HG03196 (cell line): ENCODE measurements around the gene DESI1.
"Not testable (repeated sequence)": the region's sequence is repeated elsewhere in the genome, so short reads cannot be mapped to it uniquely, and the experiment has no call there.

Experiments
- ATAC-seq: cut with Tn5 transposase; IDR thresholded peaks from one replicate; pipeline ENCODE4 v1.9.1; 2021; ENCODE audit not compliant: unreplicated experiment

Gene DESI1

DNA sequence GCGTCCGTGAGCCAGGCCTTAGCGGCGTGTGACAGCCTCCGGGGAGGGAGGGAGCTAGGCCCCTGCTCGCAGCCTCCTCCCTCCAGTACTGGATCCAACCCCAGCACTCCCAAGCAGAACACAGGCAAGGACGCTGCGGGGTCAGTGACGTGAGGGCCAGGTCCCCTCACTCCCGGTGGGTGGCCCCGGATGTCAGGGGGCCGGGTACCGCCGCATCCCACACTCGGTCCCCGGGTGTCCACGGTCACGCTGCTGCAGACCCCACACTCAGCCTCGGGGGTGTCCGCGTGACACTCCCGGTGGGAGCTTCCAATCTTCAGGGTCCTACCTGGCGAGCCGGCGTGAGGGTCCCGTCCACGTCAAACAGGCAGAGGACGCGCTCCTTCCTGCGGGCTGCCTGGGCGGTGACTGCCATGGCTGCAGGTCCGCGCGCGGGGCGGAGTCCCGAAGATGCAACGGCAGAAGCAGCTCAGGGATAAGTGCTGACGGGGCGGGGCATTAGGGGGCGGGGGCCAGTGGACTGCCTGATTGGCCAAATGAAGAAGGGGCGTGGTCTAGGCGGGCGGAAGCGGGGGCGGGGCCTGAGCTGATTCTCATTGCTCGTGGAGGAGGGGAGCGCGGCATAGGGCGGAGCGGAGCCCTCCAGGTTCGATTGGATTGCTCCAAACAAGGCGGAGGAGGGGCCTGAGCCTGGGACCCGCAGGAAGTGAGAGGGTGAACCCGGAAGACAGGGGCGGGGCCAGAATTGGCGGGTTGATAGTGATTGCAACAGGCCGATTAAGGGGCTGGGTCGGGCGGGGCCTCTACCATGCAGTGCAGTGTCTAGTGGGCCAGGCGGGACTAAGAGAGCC, 31.2 kb downstream of the DESI1 start, which contains the start of gene PMM1:
TSS of gene PMM1 (minus strand) at position 450 of the 851 bp plus-strand sequence. CDS start at position 415, 35 bp downstream.
- peak; percentile 86 for ATAC-seq

- no peak for ATAC-seq
Measured at GRCh38 chr22:41587347-41587723, 33.5 kb downstream of the DESI1 start.

DNA sequence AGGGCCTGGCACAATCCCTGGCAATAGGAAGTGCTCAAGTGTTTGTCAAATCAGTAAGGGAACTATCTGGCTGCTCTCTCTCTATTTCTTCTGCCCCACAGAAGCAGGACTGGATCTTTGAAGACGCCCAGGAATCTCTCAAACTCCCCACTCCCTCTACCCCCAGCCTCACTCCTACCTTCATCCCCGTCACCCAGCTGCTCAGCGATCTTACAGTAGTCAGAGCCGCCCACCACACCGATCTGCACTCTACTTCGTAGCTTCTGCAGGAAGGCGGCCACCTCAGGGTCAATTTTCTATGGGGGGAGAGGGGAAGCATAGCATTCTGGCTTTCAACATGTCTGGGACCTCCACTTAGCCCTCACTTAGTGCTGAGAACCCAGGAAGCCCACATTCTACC, 34.9 kb downstream of the DESI1 start:
- ATAC-seq = no peak

DNA sequence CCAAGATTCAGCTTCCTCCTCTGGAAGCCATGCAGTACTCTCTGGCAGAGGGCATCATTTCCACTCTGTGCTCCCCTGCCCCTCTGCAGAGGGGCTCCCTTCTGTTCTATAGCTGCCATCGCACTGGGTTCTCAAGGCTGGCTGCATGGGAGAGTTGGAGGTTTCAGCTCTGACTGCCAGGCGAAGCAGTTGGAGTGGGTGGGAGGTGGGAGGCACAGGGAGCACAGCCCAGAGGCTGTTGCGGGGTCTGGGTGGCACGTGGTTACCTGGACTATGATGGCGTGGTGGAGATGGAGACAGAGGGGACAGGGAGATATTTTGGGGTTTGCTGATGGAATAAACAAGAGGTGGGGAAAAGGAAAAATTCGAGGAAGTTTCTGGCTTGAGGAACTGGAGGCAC, 36.0 kb downstream of the DESI1 start:
- no peak for ATAC-seq

GRCh38 chr22:41582694-41583093, 38.1 kb downstream of the DESI1 start:
- no peak for ATAC-seq

GRCh38 chr22:41579997-41580355, 40.9 kb downstream of the DESI1 start:
- ATAC-seq = no peak

- no peak for ATAC-seq
Measured at GRCh38 chr22:41579297-41579996, 41.4 kb downstream of the DESI1 start.

DNA sequence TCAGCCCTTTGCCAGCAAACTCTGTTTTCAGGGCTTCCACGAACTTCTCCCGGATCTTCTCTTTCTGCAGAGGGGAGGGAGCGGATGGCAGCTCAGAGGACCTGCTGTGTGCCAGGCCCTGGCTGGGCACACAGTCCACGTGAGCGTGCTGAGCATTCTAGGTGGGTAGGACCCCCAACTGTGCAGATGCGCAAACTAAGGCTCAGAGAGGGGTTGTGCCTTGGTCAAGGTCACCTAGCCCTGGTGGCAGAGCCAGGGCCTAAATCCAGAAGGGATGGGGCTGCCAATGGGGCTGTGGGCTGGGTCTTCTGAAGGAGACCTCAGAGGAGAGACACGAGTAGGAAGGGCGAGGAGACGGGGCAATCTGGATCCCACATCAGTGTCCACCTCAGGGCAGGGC, 42.0 kb downstream of the DESI1 start:
- no peak for ATAC-seq

- ATAC-seq = no peak
Measured at GRCh38 chr22:41578114-41578513, 42.7 kb downstream of the DESI1 start.

DNA sequence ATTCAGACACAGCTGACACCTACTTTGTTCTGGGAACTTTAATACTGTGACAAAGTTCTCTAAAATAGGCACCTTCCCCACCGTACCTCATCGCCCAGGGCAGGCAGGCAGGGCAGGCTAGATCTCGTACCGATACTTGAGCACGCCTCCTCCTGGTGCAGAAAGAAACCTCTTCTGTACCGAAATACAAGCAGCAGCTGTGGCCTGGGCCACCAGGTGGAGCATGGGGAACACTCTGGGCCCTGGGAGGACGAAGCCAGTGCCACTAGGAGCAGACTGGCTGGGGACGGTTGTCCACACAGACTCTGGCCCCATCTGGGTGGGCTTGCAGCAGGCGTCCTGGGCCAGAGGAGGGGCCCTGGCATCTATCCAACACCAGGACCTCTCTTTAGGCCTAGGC, 44.0 kb downstream of the DESI1 start:
- ATAC-seq = no peak

DNA sequence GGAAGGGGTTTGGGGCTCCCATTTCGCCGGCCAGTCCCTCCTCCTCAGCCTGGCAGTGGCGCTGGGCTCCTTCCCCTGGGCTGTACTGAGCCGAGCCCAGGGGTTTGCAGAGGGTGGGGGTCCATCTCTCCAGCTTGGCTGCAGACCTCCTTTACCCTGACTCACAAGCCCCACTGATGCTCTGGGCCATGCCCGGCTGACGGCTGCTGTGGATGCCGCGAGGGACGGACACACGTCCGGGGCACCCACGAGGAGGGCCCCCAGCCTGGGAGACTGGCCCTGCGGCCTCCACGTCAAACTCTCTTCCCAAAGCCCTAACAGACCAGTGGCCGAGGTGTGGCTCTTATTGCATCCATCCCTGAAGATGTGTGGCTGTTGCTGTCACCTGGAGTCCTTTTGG, 45.3 kb downstream of the DESI1 start:
- no peak for ATAC-seq

DNA sequence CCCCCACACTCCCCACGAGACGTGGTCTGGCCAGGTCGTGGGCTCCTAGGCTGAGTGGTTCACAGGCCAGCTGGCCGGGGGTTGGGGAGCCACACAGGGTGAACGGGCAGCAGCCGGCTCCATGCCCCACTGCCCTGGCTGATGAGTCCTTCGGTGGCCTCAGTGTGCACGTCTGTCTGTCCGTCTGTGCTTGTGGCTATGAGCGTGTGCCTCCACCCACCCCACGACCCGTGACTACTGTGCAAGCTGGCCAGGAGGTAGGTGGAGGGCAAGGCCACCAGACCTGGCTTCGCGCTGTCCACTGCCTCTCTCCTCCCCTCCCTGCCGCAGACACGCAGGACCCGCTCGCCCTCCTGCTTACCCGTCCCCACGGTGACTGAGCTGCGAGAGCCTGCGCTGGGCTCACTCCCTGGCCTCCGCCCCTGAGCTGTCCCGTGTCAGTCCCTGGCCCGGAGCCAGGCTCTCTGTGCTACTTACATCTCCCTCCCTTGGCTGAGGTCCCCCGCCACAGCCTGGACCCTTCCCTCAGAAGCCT, 45.9 kb downstream of the DESI1 start:
- ATAC-seq = no peak

DNA sequence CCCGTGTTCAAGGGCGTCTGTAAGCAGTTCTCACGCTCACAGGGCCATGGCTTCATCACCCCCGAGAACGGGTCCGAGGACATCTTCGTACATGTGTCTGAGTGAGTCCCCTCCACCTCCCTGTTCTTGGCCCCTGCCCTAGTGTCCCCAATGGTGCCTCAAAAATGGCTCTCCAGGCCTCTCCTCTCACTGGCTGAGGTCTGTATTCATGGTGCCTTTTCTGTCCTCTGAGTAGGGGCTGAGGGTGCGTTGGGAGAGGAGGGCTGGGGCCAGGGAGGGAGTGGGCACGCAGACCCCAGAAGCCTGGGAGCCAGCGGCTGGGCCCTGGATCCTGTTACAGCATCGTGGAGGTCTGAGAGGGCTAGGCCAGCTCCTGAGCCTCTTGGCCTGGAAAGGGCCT, 47.2 kb downstream of the DESI1 start:
- ATAC-seq = no peak

DNA sequence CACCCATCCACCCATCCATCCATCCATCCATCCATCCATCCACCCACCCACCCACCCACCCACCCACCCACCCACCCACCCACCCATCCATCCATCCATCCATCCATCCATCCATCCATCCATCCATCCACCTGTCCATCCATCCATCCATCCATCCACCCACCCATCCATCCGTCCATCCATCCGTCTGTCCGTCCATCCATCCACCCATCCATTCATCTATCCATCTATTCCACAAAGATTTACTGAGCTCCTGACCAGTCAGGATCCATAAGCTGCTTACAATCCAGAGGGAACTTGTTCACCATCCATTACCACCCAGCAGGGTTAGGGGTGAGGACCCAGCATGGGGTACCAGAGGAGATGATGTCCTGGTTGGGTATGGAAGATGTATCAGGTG, 48.5 kb downstream of the DESI1 start:
- ATAC-seq = not testable (repeated sequence)

GRCh38 chr22:41571786-41572185, 49.1 kb downstream of the DESI1 start:
- no peak for ATAC-seq

GRCh38 chr22:41570221-41570620, 50.6 kb downstream of the DESI1 start:
- no peak for ATAC-seq

DNA sequence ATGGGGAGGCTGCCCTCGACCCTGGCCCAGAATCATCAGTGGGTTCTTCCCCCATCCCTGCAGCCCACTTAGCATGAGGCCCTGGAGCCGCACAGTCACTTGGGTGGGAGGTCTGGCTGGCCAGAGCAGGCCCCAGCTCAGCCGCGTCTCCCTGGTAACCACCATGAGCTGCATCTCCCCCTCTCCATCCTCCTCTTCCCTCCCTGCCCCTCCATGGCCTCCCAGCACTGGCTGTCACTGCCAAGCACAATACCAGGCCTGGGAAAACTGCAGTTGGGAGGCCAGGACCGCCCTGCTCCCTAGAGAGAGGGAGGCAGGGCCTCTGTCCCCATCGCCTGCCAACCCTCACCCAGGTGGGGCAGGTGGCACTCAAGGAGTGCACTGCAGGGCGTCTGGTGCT, 52.0 kb downstream of the DESI1 start:
- ATAC-seq = no peak

DNA sequence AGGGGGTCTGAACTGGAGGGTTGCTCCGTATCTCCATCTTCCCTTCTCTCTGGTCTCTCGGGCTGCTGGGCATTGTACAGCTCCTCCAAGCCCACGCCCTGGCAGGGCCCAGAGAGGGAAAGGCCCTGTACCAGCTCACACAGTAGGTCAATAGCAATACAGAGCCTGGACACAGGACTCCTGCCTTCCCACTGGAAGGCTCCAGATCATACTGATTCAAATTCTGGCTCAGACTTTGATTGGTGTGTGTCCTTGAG, 53.4 kb downstream of the DESI1 start:
- ATAC-seq = no peak

GRCh38 chr22:41565403-41566054, 55.3 kb downstream of the DESI1 start:
- ATAC-seq = no peak

DNA sequence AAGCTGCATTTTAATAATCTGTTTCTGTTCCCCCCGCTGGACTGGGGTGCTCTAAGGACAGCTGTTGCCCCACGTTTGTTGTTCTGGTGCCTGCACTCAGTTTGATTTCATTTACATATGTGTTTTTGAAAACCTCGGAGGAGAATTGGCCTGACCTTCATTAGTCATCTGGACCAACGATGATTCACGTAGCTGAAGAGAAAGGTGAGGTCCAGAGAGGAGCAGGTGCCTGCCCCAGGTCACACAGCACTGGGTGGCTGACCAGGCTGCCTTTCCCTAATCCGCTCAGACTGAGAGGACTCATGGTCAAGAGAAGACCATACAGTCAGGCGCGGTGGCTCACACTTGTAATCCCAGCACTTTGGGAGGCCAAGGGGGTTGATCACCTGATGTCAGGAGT, 56.3 kb downstream of the DESI1 start:
- ATAC-seq = no peak

DNA sequence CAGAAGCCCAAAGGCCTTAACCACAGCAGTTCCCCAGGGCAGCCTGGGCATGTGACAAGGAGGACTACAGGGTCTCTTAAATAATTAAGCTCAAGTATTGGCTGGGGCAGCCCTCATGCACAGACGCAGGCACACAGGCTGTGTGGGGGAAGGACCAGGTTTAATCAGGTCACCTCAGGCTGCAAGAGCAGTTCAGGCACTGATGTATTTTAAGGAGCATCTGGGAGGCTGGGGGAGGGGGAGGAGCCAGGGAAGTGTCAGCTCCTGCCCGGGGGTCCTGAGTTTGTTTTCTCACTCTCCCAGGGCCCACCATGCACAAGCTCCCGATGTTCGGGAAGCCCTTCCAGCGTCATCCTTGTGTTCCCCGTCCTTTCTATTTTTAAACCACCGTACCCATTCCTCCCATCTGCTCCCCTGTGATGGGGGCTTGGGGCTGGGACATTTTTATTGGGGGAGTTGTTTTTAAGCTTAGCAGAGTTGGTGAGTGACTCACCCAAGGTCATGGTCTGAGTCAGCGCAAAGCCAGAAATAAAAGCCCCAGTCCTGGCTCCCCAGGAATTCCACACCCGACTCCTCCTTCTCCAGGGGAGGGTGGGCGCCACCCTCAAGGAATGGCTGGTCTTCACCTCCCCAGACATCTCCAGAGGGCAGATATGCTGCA, 57.7 kb downstream of the DESI1 start:
- no peak for ATAC-seq
